K562 (cell line): ENCODE data around the gene CBFA2T2. TPM values are rescaled to one million over a fixed set of nuclear protein-coding genes. Genes with fewer than 3 reads are reported as not detected.
A peak's percentile ranks its signal among the peaks of the same experiment; 100 is the strongest.

Experiments used
- CBFA2T3 ChIP-seq: fragments of 450-650 bp; IDR thresholded peaks from 2 replicates; pipeline ENCODE4 v1.6.1; 2017
- CLOCK ChIP-seq: fragments of 250-450 bp; sonication (Bioruptor Pico); IDR thresholded peaks from 2 replicates; pipeline ENCODE4 v1.4.0; 2020; ENCODE audit warnings: mild to moderate bottlenecking, moderate library complexity, borderline replicate concordance
- ILF3 ChIP-seq: fragments of 450-650 bp; IDR thresholded peaks from 2 replicates; pipeline ENCODE4 v1.6.1; 2018; ENCODE audit warnings: antibody characterized with exemption, mild to moderate bottlenecking, moderate library complexity, borderline replicate concordance
- JUN ChIP-seq, 2 experiments: sonication (generic) in 1 of 2; formaldehyde crosslinking in 1 of 2; IDR thresholded peaks; 2 replicates each; pipeline versions ENCODE4 v1.6.1 to v1.8.0; 2012 to 2022; ENCODE audit warnings: borderline replicate concordance in 2 of 2, mild to moderate bottlenecking in 2 of 2, improper control_type of control experiment in 1 of 2, low read depth in 1 of 2, low read length in 1 of 2, missing genetic modification reagents in 1 of 2
- L3MBTL2 ChIP-seq: fragments of 450-650 bp; IDR thresholded peaks from 2 replicates; pipeline ENCODE4 v1.6.1; 2016; ENCODE audit warnings: mild to moderate bottlenecking, moderate library complexity
- MGA ChIP-seq: fragments of 450-650 bp; IDR thresholded peaks from 2 replicates; pipeline ENCODE4 v1.6.1; 2016; ENCODE audit warnings: mild to moderate bottlenecking, moderate library complexity
- TCF15 ChIP-seq: fragments of 250-450 bp; sonication (Bioruptor Pico); IDR thresholded peaks from 2 replicates; pipeline ENCODE4 v1.8.0; 2022; ENCODE audit warnings: moderate library complexity, mild to moderate bottlenecking, inconsistent platforms
- ZFP91 ChIP-seq: sonication (generic); formaldehyde crosslinking; IDR thresholded peaks from 2 replicates; pipeline ENCODE4 v1.8.0; 2022; ENCODE audit warnings: mild to moderate bottlenecking, missing genetic modification reagents
- ZNF384 ChIP-seq: IDR thresholded peaks from 2 replicates; pipeline ENCODE4 v1.6.1; 2012; ENCODE audit warnings: low read depth, low read length, improper control_type of control experiment
- ZNF76 ChIP-seq: fragments of 250-450 bp; sonication (Bioruptor Pico); IDR thresholded peaks from 2 replicates; pipeline ENCODE4 v1.4.0; 2020; ENCODE audit warnings: mild to moderate bottlenecking, moderate library complexity, borderline replicate concordance
- polyA plus RNA-seq, 8 experiments: library from polyadenylated mRNA; depleted of rRNA in 4 of 8; stranded (reverse) in 5 of 8; unstranded in 3 of 8; fragments of >200 nt; fragmentation: Nextera tagmentation in 2 of 8; fragmentation: Illumina TruSeq in 1 of 8; extraction: Ambion mirVana in 2 of 8; extraction: Trizol in 1 of 8; gene quantifications; 2 replicates each; pipeline versions ENCODE4 v1.2.1 to v1.2.3, GENCODE V29; 2011 to 2014; ENCODE audit warnings: inconsistent platforms in 1 of 8, missing spikeins in 1 of 8
- total RNA-seq, 7 experiments: library from RNA; depleted of rRNA in 6 of 7; stranded (reverse); fragments of >200 nt in 6 of 7; fragmentation: Illumina TruSeq in 2 of 7; extraction: Trizol in 2 of 7; gene quantifications; 2 replicates each; pipeline versions ENCODE4 v1.2.1 to v1.2.3, GENCODE V29; 2011 to 2021; ENCODE audit warnings: low replicate concordance in 1 of 7

The CBFA2T2 gene
- total and polyA plus RNA-seq, 9 of the 15 experiments (the other 6 are each of a cell fraction or from before 2014, with no cell fraction given) = 0.27 to 9.6 (median 5.8) TPM

- TF ChIP-seq CLOCK (CRISPR knock-in tag) (no peak), ZNF384 (no peak), CBFA2T3 (no peak), TCF15 (CRISPR knock-in tag) (no peak), ILF3 (no peak), ZNF76 (CRISPR knock-in tag) (no peak), L3MBTL2 (peak; percentile 20; the same call in 1 of the 2 replicates), MGA (peak; percentile 65), JUN (IDR thresholded peaks at IDR 0.05; ENCODE audit: borderline replicate concordance, low read depth, low read length) (no peak), JUN (CRISPR knock-in tag; IDR thresholded peaks at IDR 0.05; ENCODE audit: borderline replicate concordance) (no peak), ZFP91 (CRISPR knock-in tag) (no peak)
These were observed 46.2 kb upstream of the CBFA2T2 start, which contains the start of gene SNTA1 (continued) for GRCh38 chr20:33443512-33444239.
